Measurements from ENCODE around the gene MAPK4.
"Not testable (repeated sequence)": the region's sequence is repeated elsewhere in the genome, so short reads cannot be mapped to it uniquely, and the experiment has no call there.

DNA sequence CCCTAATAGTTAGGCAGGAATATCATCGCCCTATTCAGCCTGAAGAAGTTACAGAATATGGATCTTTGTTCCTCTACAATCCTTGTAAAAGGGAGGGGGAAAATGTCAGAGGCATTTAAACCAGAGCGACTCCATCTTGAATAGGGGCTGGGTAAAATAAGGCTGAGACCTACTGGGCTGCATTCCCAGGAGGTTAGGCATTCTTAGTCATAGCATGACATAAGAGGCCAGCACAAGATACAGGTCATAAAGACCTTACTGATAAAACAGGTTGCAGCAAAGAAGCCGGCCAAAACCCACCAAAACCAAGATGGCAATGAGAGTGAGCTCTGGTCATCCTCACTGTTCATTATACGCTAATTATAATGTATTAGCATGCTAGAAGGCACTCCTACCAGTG is 15.4 kb upstream of the MAPK4 start:
- TF ChIP-seq, protein P1, sequence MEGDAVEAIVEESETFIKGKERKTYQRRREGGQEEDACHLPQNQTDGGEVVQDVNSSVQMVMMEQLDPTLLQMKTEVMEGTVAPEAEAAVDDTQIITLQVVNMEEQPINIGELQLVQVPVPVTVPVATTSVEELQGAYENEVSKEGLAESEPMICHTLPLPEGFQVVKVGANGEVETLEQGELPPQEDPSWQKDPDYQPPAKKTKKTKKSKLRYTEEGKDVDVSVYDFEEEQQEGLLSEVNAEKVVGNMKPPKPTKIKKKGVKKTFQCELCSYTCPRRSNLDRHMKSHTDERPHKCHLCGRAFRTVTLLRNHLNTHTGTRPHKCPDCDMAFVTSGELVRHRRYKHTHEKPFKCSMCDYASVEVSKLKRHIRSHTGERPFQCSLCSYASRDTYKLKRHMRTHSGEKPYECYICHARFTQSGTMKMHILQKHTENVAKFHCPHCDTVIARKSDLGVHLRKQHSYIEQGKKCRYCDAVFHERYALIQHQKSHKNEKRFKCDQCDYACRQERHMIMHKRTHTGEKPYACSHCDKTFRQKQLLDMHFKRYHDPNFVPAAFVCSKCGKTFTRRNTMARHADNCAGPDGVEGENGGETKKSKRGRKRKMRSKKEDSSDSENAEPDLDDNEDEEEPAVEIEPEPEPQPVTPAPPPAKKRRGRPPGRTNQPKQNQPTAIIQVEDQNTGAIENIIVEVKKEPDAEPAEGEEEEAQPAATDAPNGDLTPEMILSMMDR (IDR thresholded peaks at IDR 0.05), result not testable (repeated sequence)
- not testable (repeated sequence) for TF ChIP-seq POLR2A (IDR thresholded peaks at IDR 0.05)

Measured in uterus (tissue), 2 donors.